Endodermal cell (in vitro differentiated cells): ENCODE measurements around the gene GRAP2. TPM values are rescaled to one million over a fixed set of nuclear protein-coding genes. Genes with fewer than 3 reads are reported as not detected.
A peak's percentile ranks its signal among the peaks of the same experiment; 100 is the strongest.

Source experiments
- DNase-seq: peaks from one replicate; pipeline ENCODE4 v3.0.0-alpha.2; 2017
- H3K27ac ChIP-seq: 2 replicates; pipeline ENCODE4 v1.5.1; 2013; ENCODE audit warnings: mild to moderate bottlenecking, low read depth, low read length, moderate library complexity
- H3K27me3 ChIP-seq: 2 replicates; pipeline ENCODE4 v1.6.1; 2013; ENCODE audit warnings: mild to moderate bottlenecking, low read length, moderate library complexity; ENCODE audit not compliant: insufficient read depth, control insufficient read depth, poor library complexity, severe bottlenecking
- H3K36me3 ChIP-seq: 2 replicates; pipeline ENCODE4 v1.7.0; 2013; ENCODE audit warnings: mild to moderate bottlenecking, low read length, moderate library complexity; ENCODE audit not compliant: control insufficient read depth, insufficient read depth
- H3K4me1 ChIP-seq: one replicate; pipeline ENCODE4 v1.7.0; 2013; ENCODE audit warnings: low read length; ENCODE audit not compliant: control insufficient read depth, insufficient read depth
- H3K4me3 ChIP-seq: 2 replicates; pipeline ENCODE4 v1.5.1; 2013; ENCODE audit warnings: mild to moderate bottlenecking, low read length, moderate library complexity
- H3K9ac ChIP-seq: 2 replicates; pipeline ENCODE4 v1.6.1; 2013; ENCODE audit warnings: mild to moderate bottlenecking, low read length, moderate library complexity; ENCODE audit not compliant: poor library complexity, severe bottlenecking; ENCODE audit errors: extremely low read depth
- H3K9me3 ChIP-seq: 2 replicates; pipeline ENCODE4 v1.6.1; 2013; ENCODE audit warnings: mild to moderate bottlenecking, low read length, moderate library complexity; ENCODE audit not compliant: control insufficient read depth
- H3K27ac Mint-ChIP-seq: 2 replicates; pipeline ENCODE4 v1.8.0; 2020; ENCODE audit warnings: mixed read lengths
- H3K27me3 Mint-ChIP-seq: 2 replicates; pipeline ENCODE4 v1.8.0; 2021; ENCODE audit warnings: mild to moderate bottlenecking, mixed read lengths; ENCODE audit not compliant: insufficient read depth
- H3K36me3 Mint-ChIP-seq: 2 replicates; pipeline ENCODE4 v1.8.0; 2020; ENCODE audit warnings: low read depth, mixed read lengths
- H3K4me1 Mint-ChIP-seq: 2 replicates; pipeline ENCODE4 v1.8.0; 2020; ENCODE audit warnings: mixed read lengths
- H3K4me3 Mint-ChIP-seq: 2 replicates; pipeline ENCODE4 v1.8.0; 2020; ENCODE audit warnings: mild to moderate bottlenecking, moderate library complexity, mixed read lengths
- H3K9me3 Mint-ChIP-seq: 2 replicates; pipeline ENCODE4 v1.8.0; 2020; ENCODE audit warnings: mild to moderate bottlenecking, mixed read lengths
- CTCF ChIP-seq: fragments of 200-600 bp; sonication (generic); conservative IDR thresholded peaks from 2 replicates; pipeline ENCODE4 v1.5.0; 2021; ENCODE audit warnings: antibody characterized with exemption, mild to moderate bottlenecking
- WGBS, 2 experiments: methylation state at CpG; one replicate each; pipeline versions ENCODE4 v1.1.5 to v1.1.7; 2013; ENCODE audit warnings: missing lambda C conversion rate in 2 of 2, mixed read lengths in 1 of 2; ENCODE audit not compliant: insufficient coverage in 1 of 2, insufficient read length in 1 of 2; 5-methylcytosine and 5-hydroxymethylcytosine counted together
- total RNA-seq, 2 donors: library from RNA; stranded (reverse); fragmentation: NEBNext Ultra II Directional in 1 of 2; extraction: Animal tissue kit (Norgen Biotek cat#: 25700) in 1 of 2; gene quantifications; 2 replicates in 1 of 2; 3 replicates in 1 of 2; pipeline ENCODE4 v1.2.1, GENCODE V29; 2021

The GRAP2 gene
- total RNA-seq, 2 donors from 2014 or later: 0.11 to 0.92 TPM

DNA sequence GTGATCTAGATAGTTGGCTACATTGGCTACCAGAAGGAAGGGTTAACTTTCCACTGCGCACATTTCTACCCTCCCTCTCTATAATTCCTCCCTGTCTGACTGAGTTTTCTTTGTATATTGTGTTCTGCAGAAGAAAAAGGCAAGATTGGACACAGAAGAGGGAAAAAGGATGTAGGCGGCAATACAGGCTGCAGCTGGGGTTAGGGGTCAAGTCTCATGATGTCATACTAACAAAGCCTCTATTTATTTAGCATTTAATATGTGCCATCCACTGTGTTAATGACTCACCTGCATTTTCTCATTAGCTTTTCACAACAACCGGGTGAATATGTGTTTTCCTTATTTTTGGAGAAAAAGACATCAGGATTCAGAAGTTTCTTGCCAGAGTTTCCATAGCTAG, 95.8 kb downstream of the GRAP2 start:
- WGBS, 2 experiments: 90 to 97% methylated on average over 2 of the region's 3 CpGs
- Mint-ChIP-seq H3K27me3 (peaks cover 22% of the 10 kb centered on the region), H3K27ac (no peak overlapping the region), H3K4me3 (peak overlapping the region; percentile 74), H3K9me3 (no peaks in the 10 kb centered on the region), H3K4me1 (peaks cover 66% of the 10 kb centered on the region), H3K36me3 (peaks cover 10% of the 10 kb centered on the region)
- H3K36me3 ChIP-seq: no peaks in the 10 kb centered on the region
- no peak for DNase-seq
- H3K9me3 ChIP-seq: no peaks in the 10 kb centered on the region
- no peak overlapping the region for H3K27ac ChIP-seq
- peaks cover 35% of the 10 kb centered on the region for H3K27me3 ChIP-seq
- H3K4me1 ChIP-seq: peaks cover 30% of the 10 kb centered on the region
- H3K4me3 ChIP-seq: peak overlapping the region; percentile 73
- TF ChIP-seq CTCF: no peak
- H3K9ac ChIP-seq: no peak overlapping the region

- peaks cover 73% of the 10 kb centered on the region for H3K4me1 Mint-ChIP-seq
- peak overlapping the region; percentile 92 for H3K27ac Mint-ChIP-seq
- no peak overlapping the region for H3K27ac ChIP-seq
- peaks cover 37% of the 10 kb centered on the region for H3K4me1 ChIP-seq
- no peaks in the 10 kb centered on the region for H3K9me3 ChIP-seq
- peaks cover 18% of the 10 kb centered on the region for H3K27me3 Mint-ChIP-seq
- DNase-seq: no peak
- 52 to 86% methylated on average over 2 to 3 of the region's 3 CpGs for WGBS, 2 experiments
- H3K27me3 ChIP-seq: peaks cover 29% of the 10 kb centered on the region
- peak overlapping the region; percentile 20 for H3K9ac ChIP-seq
- no peak for TF ChIP-seq CTCF
- H3K36me3 ChIP-seq: no peaks in the 10 kb centered on the region
- peaks cover 10% of the 10 kb centered on the region for H3K36me3 Mint-ChIP-seq
- peak overlapping the region; percentile 73 for H3K4me3 ChIP-seq
- no peaks in the 10 kb centered on the region for H3K9me3 Mint-ChIP-seq
- peak overlapping the region; percentile 74 for H3K4me3 Mint-ChIP-seq
These were observed 96.5 kb downstream of the GRAP2 start for GRCh38 chr22:39997421-39997820.

DNA sequence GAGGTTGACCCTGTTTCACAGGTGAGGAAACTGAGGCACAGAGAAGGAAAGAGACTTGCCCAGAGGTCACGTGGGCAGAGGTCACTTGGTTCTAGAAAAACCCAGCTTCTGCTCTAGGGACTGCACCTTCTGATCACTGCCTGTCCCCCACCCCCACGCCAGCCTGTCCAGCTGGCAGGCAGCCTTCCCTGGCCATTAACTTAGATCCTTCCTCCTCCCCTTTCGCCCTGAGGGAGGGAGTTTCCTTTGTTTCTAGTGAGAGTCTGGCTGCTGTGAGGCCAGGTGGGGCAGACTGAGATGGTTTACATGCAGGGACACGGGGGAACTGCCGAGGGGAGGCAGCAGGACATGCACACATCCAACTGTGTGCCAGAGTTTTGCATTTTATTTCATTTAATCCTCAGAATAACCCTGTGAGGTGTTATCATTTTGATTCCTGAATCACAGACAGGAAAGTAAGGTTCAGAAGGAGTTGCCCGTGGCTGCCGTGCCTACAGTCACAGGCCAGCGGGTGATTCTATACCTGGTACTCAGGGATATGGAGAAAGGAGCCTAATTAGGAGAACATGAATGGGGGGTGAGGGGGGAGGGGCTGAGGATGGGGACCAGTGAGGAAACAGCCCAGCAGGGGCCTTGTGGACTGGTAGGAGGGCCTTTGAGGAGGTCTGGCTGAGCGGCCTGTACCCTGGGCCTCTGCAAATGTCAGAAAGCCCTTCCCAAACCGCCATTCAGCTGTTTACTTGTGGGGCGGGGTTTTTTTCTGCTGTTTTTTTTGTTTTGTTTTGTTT, 97.2 kb downstream of the GRAP2 start:
- Mint-ChIP-seq H3K27me3 (peaks cover 11% of the 10 kb centered on the region), H3K36me3 (peaks cover 10% of the 10 kb centered on the region), H3K4me1 (peaks cover 80% of the 10 kb centered on the region), H3K27ac (peak overlapping the region; percentile 92), H3K9me3 (no peaks in the 10 kb centered on the region), H3K4me3 (peak overlapping the region; percentile 74)
- peak overlapping the region; percentile 45 for H3K4me3 ChIP-seq
- peaks cover 37% of the 10 kb centered on the region for H3K4me1 ChIP-seq
- H3K9me3 ChIP-seq: no peaks in the 10 kb centered on the region
- TF ChIP-seq CTCF: no peak
- WGBS, 2 experiments: 32 to 33% methylated on average over 4 to 9 of the region's 11 CpGs
- peak; percentile 83 for DNase-seq
- H3K9ac ChIP-seq: peak overlapping the region; percentile 39
- H3K27ac ChIP-seq: peak overlapping the region; percentile 91
- H3K27me3 ChIP-seq: peaks cover 22% of the 10 kb centered on the region
- no peaks in the 10 kb centered on the region for H3K36me3 ChIP-seq
